ENCODE measurements around the gene LRG1. TPM values are rescaled to one million over a fixed set of nuclear protein-coding genes. Genes with fewer than 3 reads are reported as not detected.
A peak's percentile ranks its signal among the peaks of the same experiment; 100 is the strongest.

The LRG1 gene
- total RNA-seq, 4 donors from 2014 or later = 0.56 to 2.7 (median 2.0) TPM; not detected in 1

GRCh38 chr19:4550018-4550417, 10.2 kb upstream of the LRG1 start:
- Histone ChIP-seq H3K27me3 (no peaks in the 10 kb centered on the region), H3K9me3 (no peaks in the 10 kb centered on the region), H3K4me3 (replicated peaks in 1 of 3) (no peak overlapping the region), H3K36me3 (no peaks in the 10 kb centered on the region), H3K4me1 (no peaks in the 10 kb centered on the region), H3K27ac (no peak overlapping the region)
- intact Hi-C loops (cut with DNase I) = no loop called here
- TF ChIP-seq POLR2A (IDR thresholded peaks at IDR 0.05) (no peak), CTCF (IDR thresholded peaks at IDR 0.05) (no peak)
- WGBS, 2 donors = 94% methylated on average over 15 to 18 of the region's 18 CpGs
- no peak for DNase-seq

GRCh38 chr19:4548238-4548584, 8.4 kb upstream of the LRG1 start:
- H3K9me3 ChIP-seq = no peaks in the 10 kb centered on the region
- TF ChIP-seq POLR2A (IDR thresholded peaks at IDR 0.05) = no peak
- no peak for TF ChIP-seq CTCF (IDR thresholded peaks at IDR 0.05)
- no peak for DNase-seq
- H3K36me3 ChIP-seq = no peaks in the 10 kb centered on the region
- H3K4me1 ChIP-seq = no peaks in the 10 kb centered on the region
- intact Hi-C loops (cut with DNase I) = no loop called here
- 88 to 94% methylated on average over 3 to 14 of the region's 14 CpGs for WGBS, 2 donors
- H3K27ac ChIP-seq = no peak overlapping the region
- no peak overlapping the region for H3K4me3 ChIP-seq (replicated peaks in 1 of 3)
- no peaks in the 10 kb centered on the region for H3K27me3 ChIP-seq

GRCh38 chr19:4547303-4548237, 7.7 kb upstream of the LRG1 start:
- 66 to 80% methylated on average over 23 of the region's 32 CpGs for WGBS, 2 donors

GRCh38 chr19:4543842-4544647, 4.2 kb upstream of the LRG1 start:
- H3K4me3 ChIP-seq (replicated peaks in 1 of 3) = no peak overlapping the region
- H3K27ac ChIP-seq = no peak overlapping the region

More at GRCh38 chr19:4547303-4548237, 7.7 kb upstream of the LRG1 start:
- TF ChIP-seq POLR2A (IDR thresholded peaks at IDR 0.05) = no peak
- peak in 1 of 6 experiments; percentile 7 for TF ChIP-seq CTCF (IDR thresholded peaks at IDR 0.05)
- no peaks in the 10 kb centered on the region for H3K36me3 ChIP-seq
- no peak overlapping the region for H3K27ac ChIP-seq
- H3K4me3 ChIP-seq (replicated peaks in 1 of 3) = no peak overlapping the region
- DNase-seq = no peak
- H3K4me1 ChIP-seq = no peaks in the 10 kb centered on the region
- H3K27me3 ChIP-seq = no peaks in the 10 kb centered on the region
- no peaks in the 10 kb centered on the region for H3K9me3 ChIP-seq
- intact Hi-C loops (cut with DNase I) = no loop called here

More at GRCh38 chr19:4543842-4544647, 4.2 kb upstream of the LRG1 start:
- Histone ChIP-seq H3K4me1 (no peaks in the 10 kb centered on the region), H3K27me3 (no peaks in the 10 kb centered on the region), H3K36me3 (no peaks in the 10 kb centered on the region), H3K9me3 (no peaks in the 10 kb centered on the region)
- intact Hi-C loops (cut with DNase I) = no loop called here
- WGBS, 2 donors = 95% methylated on average over 54 to 67 of the region's 87 CpGs
- TF ChIP-seq POLR2A (IDR thresholded peaks at IDR 0.05) (no peak), CTCF (IDR thresholded peaks at IDR 0.05) (no peak)
- no peak for DNase-seq
